ENCODE data around the gene KAT7. TPM values are rescaled to one million over a fixed set of nuclear protein-coding genes. Genes with fewer than 3 reads are reported as not detected.
"Not testable (repeated sequence)": the region's sequence is repeated elsewhere in the genome, so short reads cannot be mapped to it uniquely, and the experiment has no call there.

Gene KAT7
- total RNA-seq, 1 donor: 43.2 TPM

DNA sequence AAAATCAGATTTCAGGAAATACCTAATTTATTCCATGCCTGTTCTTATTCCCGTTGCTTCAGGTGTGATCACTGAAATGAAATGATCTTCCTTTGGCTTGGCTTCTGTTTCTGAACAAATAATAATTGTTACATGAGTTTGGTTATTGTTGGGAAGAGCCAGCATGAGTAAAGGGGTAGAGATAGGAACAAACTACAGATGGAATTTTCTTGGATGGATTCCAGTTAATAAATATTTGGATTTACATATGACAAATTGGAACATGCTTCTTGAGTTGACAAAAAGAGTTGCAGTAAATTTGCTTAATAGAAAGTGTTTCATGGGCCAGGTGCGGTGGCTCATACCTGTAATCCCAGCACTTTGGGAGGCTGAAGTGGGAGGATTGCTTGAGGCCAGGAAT, 31.2 kb downstream of the KAT7 start:
- H3K4me3 ChIP-seq (ENCODE audit: low read depth, low read length): no peak overlapping the region
- TF ChIP-seq, protein P1, sequence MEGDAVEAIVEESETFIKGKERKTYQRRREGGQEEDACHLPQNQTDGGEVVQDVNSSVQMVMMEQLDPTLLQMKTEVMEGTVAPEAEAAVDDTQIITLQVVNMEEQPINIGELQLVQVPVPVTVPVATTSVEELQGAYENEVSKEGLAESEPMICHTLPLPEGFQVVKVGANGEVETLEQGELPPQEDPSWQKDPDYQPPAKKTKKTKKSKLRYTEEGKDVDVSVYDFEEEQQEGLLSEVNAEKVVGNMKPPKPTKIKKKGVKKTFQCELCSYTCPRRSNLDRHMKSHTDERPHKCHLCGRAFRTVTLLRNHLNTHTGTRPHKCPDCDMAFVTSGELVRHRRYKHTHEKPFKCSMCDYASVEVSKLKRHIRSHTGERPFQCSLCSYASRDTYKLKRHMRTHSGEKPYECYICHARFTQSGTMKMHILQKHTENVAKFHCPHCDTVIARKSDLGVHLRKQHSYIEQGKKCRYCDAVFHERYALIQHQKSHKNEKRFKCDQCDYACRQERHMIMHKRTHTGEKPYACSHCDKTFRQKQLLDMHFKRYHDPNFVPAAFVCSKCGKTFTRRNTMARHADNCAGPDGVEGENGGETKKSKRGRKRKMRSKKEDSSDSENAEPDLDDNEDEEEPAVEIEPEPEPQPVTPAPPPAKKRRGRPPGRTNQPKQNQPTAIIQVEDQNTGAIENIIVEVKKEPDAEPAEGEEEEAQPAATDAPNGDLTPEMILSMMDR (IDR thresholded peaks at IDR 0.05; ENCODE audit: insufficient read depth, low read depth, low read length): no peak
- no peak for DNase-seq (ENCODE audit: low read depth)

DNA sequence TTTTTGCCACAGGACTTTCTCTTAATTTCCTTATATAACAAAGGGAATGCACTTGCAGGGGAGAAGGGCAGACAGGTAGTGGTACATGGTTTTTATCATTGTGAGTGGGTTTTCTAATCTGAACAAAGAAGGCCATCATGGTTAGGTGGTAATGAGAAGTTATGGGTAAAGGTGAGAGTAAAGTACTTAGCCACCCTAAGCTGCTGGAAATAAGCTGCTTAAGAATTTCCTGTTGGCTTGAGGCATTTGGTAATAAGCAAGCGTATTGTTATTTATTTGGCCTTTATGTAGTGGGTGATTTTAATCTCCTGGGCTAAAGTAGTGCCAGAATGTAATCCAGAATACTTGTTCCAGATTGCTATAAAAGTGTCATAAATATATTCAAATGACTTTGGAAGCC, 32.3 kb downstream of the KAT7 start:
- TF ChIP-seq, protein P1 (IDR thresholded peaks at IDR 0.05; ENCODE audit: insufficient read depth, low read depth, low read length): no peak
- DNase-seq (ENCODE audit: low read depth): no peak
- H3K4me3 ChIP-seq (ENCODE audit: low read depth, low read length): no peak overlapping the region

DNA sequence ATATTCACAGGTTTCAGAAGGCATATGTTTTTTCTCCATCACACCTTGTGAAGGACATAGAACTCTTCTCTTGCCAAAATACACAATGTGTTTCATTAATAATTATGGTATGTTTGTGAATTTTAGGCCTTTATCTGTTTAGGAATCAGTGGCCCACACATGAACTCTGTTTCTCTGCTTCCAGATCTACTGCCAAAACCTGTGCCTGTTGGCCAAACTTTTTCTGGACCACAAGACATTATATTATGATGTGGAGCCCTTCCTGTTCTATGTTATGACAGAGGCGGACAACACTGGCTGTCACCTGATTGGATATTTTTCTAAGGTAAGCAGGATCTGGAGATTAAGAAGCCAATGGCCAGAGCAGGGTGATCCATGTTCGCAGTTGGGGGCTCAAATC, 33.0 kb downstream of the KAT7 start:
- TF ChIP-seq, protein P1 (IDR thresholded peaks at IDR 0.05; ENCODE audit: insufficient read depth, low read depth, low read length): no peak
- H3K4me3 ChIP-seq (ENCODE audit: low read depth, low read length): no peak overlapping the region
- DNase-seq (ENCODE audit: low read depth): no peak

DNA sequence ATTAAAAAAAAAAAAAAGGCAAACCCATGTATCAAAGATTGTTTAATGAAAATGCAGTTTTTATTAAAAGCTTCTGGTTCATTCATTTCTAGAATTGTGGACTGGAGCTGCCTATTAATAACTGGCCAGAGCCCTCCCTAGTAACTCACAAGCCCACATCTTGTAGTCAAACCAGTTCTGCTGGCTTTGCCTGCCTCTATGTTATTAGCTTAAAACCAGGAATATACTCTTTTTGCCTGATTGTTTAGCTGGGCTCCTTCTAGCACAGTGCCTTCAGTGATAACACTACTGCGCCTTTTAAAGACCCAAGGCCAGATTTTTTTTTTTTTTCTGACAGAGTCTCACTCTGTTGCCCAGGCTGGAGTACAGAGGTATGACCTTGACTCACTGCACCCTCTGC, 33.4 kb downstream of the KAT7 start:
- no peak overlapping the region for H3K4me3 ChIP-seq (ENCODE audit: low read depth, low read length)
- TF ChIP-seq, protein P1 (IDR thresholded peaks at IDR 0.05; ENCODE audit: insufficient read depth, low read depth, low read length): no peak
- DNase-seq (ENCODE audit: low read depth): no peak

DNA sequence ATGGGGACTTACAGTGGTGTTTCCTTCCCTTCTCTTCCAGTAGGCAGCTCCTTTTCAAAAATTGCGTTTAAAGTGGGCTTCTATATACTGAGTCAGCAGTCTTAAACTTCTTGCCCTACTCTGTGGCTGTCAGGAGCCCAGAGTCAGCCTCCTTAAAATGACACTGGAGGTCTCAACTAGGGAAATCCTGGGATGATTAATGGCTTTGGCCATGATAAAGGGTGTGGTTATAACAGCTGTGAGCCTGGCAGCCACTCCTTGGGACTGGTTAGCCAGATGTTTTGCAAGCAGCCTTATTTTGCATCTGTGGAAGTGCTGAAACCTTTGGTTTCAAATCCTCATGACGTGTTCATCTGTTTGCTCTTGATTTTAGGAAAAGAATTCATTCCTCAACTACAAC, 34.3 kb downstream of the KAT7 start:
- no peak overlapping the region for H3K4me3 ChIP-seq (ENCODE audit: low read depth, low read length)

DNA sequence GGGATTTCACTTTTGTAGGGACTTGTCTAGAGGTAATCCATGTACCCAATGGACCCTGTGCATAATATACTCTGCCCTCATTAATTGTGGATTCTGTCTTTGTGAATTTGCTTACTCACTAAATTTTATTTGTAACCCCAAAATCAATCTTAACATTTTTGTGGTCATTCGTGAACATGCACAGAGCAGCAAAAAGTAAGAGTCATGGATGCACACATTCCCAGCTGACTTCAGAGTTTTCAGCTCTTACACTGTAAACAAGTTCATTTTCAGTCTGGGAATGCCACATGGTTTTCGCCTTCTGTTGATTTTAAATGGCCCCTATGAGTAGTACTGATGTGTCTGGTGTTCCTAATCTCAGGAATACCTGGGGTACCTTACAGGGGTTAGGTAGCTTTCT, 35.1 kb downstream of the KAT7 start:
- DNase-seq (ENCODE audit: low read depth): peak; percentile 84
- TF ChIP-seq, protein P1 (IDR thresholded peaks at IDR 0.05; ENCODE audit: insufficient read depth, low read depth, low read length): no peak
- H3K4me3 ChIP-seq (ENCODE audit: low read depth, low read length): no peak overlapping the region

More for the DNA sequence above, 34.3 kb downstream of the KAT7 start:
- TF ChIP-seq, protein P1 (IDR thresholded peaks at IDR 0.05; ENCODE audit: insufficient read depth, low read depth, low read length): no peak
- peak; percentile 92 for DNase-seq (ENCODE audit: low read depth)

DNA sequence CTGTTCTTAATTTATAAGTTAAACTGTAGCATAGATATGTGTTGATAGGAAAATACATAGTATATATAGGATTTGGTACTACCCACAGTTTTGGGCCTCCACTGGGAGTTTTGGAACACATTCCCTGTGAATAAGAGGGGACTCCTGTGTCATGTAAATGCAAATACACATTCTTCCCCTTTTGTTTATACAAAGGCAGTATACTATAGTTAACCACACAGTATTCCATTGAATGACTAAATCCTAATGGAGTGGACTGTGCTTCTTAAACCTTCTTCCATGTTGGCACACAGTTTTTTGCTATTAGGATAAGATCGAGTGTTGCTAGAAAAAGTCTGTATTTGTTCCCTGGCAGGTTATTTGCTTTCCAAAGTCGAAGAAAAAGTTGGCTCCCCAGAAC, 37.2 kb downstream of the KAT7 start:
- TF ChIP-seq, protein P1 (IDR thresholded peaks at IDR 0.05; ENCODE audit: insufficient read depth, low read depth, low read length): no peak
- DNase-seq (ENCODE audit: low read depth): no peak

DNA sequence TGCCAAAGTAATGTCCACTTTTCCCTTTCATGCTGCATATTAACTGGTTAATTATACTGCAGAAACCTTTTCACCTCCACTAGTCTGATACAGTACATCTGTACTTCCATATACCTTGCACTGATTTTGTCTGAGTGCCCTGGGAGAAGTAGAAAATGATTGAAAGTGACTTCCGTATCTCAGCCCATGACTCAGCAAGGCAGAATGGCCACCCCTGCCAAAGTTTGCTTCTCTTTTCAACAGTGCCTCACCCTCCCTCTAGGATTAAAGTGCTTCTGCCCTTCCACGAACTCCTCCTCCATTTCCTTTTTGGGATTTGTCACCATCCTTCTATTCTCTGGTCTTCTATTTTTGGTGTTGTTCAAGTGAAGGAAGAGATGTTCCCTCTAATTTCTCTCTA, 39.8 kb downstream of the KAT7 start:
- not testable (repeated sequence) for DNase-seq (ENCODE audit: low read depth); H3K4me3 ChIP-seq (ENCODE audit: low read depth, low read length)

More for the DNA sequence above, 37.2 kb downstream of the KAT7 start:
- no peak overlapping the region for H3K4me3 ChIP-seq (ENCODE audit: low read depth, low read length)
